Large intestine (tissue), 3 donors: Measurements from ENCODE around the gene MASP1. TPM values are rescaled to one million over a fixed set of nuclear protein-coding genes. Genes with fewer than 3 reads are reported as not detected.
"Not testable (repeated sequence)": the region's sequence is repeated elsewhere in the genome, so short reads cannot be mapped to it uniquely, and the experiment has no call there.

ENCODE experiments used
- DNase-seq, 2 donors: peaks; one replicate each; pipeline versions ENCODE4 v3.0.0 to v3.0.0-alpha.2; 2013
- H3K27ac ChIP-seq: one replicate; pipeline ENCODE4 v1.5.1; 2013; ENCODE audit warnings: low read length
- H3K27me3 ChIP-seq: 2 replicates; pipeline ENCODE4 v1.6.1; 2013; ENCODE audit warnings: low read length; ENCODE audit not compliant: control insufficient read depth, insufficient read depth
- H3K36me3 ChIP-seq: 2 replicates; pipeline ENCODE4 v1.6.1; 2013; ENCODE audit warnings: low read length; ENCODE audit not compliant: control insufficient read depth, insufficient read depth
- H3K4me1 ChIP-seq: one replicate; pipeline ENCODE4 v1.6.1; 2013; ENCODE audit warnings: low read length; ENCODE audit not compliant: control insufficient read depth, insufficient read depth
- H3K4me3 ChIP-seq: one replicate; pipeline ENCODE4 v1.5.1; 2013; ENCODE audit warnings: low read length
- H3K9me3 ChIP-seq: one replicate; pipeline ENCODE4 v1.6.1; 2013; ENCODE audit warnings: mild to moderate bottlenecking, low read depth, low read length, moderate library complexity; ENCODE audit not compliant: control insufficient read depth
- WGBS: methylation state at CpG from one replicate; pipeline ENCODE4 v1.1.5; 2013; ENCODE audit warnings: low lambda C conversion rate; ENCODE audit not compliant: insufficient coverage; 5-methylcytosine and 5-hydroxymethylcytosine counted together
- polyA plus RNA-seq: library from polyadenylated mRNA; unstranded; fragments of 120-200 nt; gene quantifications from one replicate; pipeline ENCODE4 v1.2.1, GENCODE V29; 2013

The MASP1 gene
- polyA plus RNA-seq, 1 donor = 56.6 TPM

DNA sequence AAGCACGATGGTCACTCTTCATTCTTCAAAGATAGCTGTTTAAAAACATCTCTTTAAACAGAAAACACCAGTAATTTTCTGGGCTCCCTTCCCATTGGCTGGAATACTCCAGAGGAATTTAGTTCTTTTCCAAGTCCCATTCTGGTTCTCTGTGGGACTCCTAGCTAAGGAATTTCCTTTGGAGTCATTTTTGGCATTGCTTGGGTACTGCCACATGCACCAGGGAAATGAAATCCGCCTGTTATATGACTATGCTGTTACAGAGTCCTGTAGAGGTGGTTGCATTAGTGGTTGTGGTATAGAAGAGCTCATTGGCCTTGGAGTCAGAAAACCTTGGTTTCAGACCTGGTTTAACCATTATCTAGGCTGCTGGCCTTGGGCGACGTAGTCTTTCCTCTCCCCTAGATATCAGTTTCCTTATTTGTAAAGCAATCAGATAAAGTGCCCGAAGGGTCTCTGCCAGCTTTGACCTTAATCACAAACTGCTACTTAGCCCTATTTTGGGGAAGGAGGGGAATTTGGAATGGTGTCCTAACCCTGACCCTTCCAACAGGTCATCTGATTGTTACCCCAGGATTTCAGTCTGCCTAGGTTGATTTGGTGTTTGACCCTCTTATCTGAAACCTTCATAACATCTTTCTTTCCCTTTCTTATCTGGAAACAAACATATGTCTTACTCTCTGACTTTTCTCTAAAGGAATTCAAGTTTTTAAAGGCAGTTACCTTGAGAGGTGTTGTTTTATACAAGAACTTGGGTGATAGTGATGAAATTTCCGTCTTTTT, 80.8 kb downstream of the MASP1 start:
- peak; percentile 30 to 43 for DNase-seq
- H3K4me3 ChIP-seq = no peak overlapping the region
- no peaks in the 10 kb centered on the region for H3K9me3 ChIP-seq
- peaks cover 24% of the 10 kb centered on the region for H3K4me1 ChIP-seq
- H3K36me3 ChIP-seq = no peaks in the 10 kb centered on the region
- WGBS = 0% methylated on average over 1 of the region's 6 CpGs
- H3K27ac ChIP-seq = peak overlapping the region; percentile 52
- no peaks in the 10 kb centered on the region for H3K27me3 ChIP-seq

DNA sequence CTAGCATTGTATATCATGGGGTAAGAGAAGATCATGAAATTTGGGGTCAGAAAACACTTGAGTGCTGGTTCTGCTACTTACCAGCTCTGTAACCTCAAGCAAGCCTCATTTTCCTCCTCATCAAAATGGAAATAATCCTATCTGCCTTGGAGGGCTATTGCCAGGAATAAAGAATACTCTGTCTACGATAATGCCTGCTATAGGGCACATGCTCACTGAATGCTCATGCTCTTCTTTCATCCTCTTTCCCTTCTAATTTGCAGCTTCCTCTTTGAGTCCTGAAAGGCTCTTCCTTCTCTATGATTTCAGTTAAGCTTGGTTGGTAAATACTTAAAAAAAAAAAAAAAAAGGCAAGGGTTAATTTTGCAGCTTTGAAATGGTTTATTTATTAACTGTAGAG, 81.4 kb downstream of the MASP1 start:
- Histone ChIP-seq H3K4me3 (no peak overlapping the region), H3K9me3 (no peaks in the 10 kb centered on the region), H3K36me3 (no peaks in the 10 kb centered on the region), H3K27ac (no peak overlapping the region), H3K4me1 (peaks cover 24% of the 10 kb centered on the region), H3K27me3 (no peaks in the 10 kb centered on the region)
- no peak for DNase-seq
- no CpG with 5 or more reads among the region's 1 CpG for WGBS

DNA sequence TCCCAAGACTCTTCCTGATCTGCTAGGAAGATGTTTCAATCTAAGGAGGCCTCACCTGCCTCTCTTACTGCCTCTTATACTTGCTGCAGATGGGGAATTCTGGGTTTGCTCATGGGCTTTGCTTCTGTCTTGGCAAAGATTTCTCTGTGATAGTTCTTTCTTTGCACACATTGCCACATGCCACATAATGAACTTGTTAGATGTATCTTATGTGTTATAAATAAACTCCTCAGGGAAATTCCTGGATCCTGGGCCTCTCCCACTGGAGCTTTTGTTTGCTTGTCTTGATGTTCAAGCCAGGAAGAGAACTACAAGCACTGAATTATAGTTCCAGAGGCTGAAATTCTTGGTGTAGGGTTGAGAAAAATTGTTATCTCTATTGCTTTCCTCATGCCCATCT, 82.0 kb downstream of the MASP1 start:
- Histone ChIP-seq H3K4me3 (no peak overlapping the region), H3K9me3 (no peaks in the 10 kb centered on the region), H3K36me3 (no peaks in the 10 kb centered on the region), H3K4me1 (peaks cover 24% of the 10 kb centered on the region), H3K27ac (no peak overlapping the region), H3K27me3 (no peaks in the 10 kb centered on the region)
- DNase-seq = no peak

DNA sequence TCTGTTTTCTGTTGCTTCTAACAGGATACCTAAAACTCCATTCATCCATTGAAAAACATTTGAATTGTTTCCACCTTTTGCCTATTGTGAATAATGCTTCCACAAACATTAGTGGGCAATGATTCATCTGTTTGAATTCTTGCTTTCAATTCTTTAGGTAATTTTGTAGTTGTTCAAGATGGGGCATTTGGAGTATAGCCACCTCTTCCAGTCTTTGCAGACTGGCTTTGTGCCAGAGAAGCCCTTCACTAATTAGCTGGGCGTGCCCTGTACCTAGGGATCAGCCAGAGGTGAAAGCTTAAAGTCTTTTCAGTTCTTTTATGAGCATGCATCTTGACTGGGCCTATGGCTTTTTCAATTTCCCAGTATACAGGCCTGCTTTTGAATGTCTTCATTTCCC, 83.4 kb downstream of the MASP1 start:
- no CpG with 5 or more reads among the region's 1 CpG for WGBS
- DNase-seq = peak in 1 of 2 donors; percentile 58
- Histone ChIP-seq H3K4me1 (peaks cover 24% of the 10 kb centered on the region), H3K36me3 (no peaks in the 10 kb centered on the region), H3K4me3 (no peak overlapping the region), H3K27ac (no peak overlapping the region), H3K9me3 (no peaks in the 10 kb centered on the region), H3K27me3 (no peaks in the 10 kb centered on the region)

DNA sequence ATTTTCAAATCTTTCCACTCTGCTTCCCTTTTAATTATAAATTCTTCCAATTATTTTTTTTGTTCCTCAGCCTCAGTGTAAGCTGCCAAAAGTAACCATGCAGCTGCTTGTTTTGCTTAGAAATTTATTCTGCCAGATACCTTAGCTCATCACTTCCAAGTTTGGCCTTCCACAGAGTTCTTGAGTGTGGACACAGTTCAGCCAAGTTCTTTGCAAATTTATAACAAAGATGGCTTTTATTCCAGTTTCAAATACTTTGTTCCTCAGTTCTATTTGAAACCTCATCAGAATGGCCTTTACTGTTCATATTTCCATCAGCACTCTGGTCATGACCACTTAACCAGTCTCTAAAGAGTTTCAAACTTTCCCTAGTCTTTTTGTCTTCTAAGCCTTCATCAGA, 83.9 kb downstream of the MASP1 start:
- no peaks in the 10 kb centered on the region for H3K9me3 ChIP-seq
- no peaks in the 10 kb centered on the region for H3K27me3 ChIP-seq
- no peak for DNase-seq
- H3K4me3 ChIP-seq = no peak overlapping the region
- peaks cover 24% of the 10 kb centered on the region for H3K4me1 ChIP-seq
- H3K27ac ChIP-seq = no peak overlapping the region
- H3K36me3 ChIP-seq = no peaks in the 10 kb centered on the region

DNA sequence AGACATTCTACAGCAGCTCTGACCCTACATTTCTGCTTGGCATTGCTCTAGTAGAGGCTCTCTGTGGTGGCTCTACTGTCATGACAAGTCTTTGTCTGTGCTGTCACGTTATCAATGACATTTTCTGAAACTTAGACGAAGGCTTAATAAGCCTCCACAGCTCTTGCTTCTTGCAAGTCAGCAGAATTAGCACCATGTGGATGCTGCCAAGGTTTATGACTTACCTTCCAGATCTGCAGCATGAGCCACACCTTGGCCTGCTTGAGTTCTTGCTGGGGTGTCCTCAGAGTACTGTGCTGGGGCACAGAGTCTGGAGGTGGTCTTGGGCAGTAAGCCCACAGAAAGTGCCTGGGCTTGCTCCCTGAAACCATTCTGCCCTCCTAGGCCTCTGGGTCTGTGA, 84.5 kb downstream of the MASP1 start:
- no peaks in the 10 kb centered on the region for H3K9me3 ChIP-seq
- no peaks in the 10 kb centered on the region for H3K36me3 ChIP-seq
- H3K27ac ChIP-seq = no peak overlapping the region
- no CpG with 5 or more reads among the region's 2 CpGs for WGBS
- H3K4me1 ChIP-seq = peaks cover 24% of the 10 kb centered on the region
- no peak for DNase-seq
- H3K4me3 ChIP-seq = no peak overlapping the region
- H3K27me3 ChIP-seq = no peaks in the 10 kb centered on the region

DNA sequence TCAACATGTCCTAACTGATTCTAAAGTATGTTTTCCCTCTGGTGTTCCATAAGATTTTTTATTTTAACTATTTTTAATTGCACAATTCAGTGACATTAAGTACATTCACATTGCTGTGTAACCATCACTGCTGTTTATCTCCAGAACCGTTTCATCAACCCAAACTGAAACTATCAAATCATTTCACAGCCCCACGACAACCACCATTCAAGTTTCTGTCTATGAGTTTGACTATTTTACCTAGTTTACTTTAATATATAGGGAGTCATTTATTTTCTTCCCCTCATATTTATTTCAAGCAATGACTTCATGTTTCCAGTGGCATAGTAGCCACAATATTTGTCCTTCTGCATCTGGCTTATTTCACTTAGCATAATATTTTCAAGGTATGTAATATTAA, 85.9 kb downstream of the MASP1 start:
- no CpG with 5 or more reads among the region's 2 CpGs for WGBS
- H3K4me3 ChIP-seq = no peak overlapping the region
- DNase-seq = no peak
- no peak overlapping the region for H3K27ac ChIP-seq
- no peaks in the 10 kb centered on the region for H3K36me3 ChIP-seq
- H3K4me1 ChIP-seq = peaks cover 21% of the 10 kb centered on the region
- no peaks in the 10 kb centered on the region for H3K27me3 ChIP-seq
- no peaks in the 10 kb centered on the region for H3K9me3 ChIP-seq

DNA sequence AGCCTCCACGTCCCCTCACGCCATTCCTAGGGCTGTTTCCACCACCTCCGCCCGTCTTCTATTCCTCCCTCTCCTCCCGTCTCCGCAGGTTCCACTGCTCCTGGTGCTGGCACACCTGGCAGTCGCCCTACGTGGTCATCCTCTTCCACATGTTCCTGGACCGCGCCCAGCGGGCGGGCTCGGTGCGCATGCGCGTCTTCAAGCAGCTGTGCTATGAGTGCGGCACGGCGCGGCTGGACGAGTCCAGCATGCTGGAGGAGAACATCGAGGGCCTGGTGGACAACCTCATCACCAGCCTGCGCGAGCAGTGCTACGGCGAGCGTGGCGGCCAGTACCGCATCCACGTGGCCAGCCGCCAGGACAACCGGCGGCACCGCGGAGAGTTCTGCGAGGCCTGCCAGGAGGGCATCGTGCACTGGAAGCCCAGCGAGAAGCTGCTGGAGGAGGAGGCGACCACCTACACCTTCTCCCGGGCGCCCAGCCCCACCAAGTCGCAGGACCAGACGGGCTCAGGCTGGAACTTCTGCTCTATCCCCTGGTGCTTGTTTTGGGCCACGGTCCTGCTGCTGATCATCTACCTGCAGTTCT, 92.0 kb downstream of the MASP1 start:
- not testable (repeated sequence) for H3K4me1 ChIP-seq, H3K9me3 ChIP-seq, H3K36me3 ChIP-seq, H3K27me3 ChIP-seq, H3K27ac ChIP-seq, DNase-seq, H3K4me3 ChIP-seq
- WGBS = 100% methylated on average over 2 of the region's 44 CpGs

DNA sequence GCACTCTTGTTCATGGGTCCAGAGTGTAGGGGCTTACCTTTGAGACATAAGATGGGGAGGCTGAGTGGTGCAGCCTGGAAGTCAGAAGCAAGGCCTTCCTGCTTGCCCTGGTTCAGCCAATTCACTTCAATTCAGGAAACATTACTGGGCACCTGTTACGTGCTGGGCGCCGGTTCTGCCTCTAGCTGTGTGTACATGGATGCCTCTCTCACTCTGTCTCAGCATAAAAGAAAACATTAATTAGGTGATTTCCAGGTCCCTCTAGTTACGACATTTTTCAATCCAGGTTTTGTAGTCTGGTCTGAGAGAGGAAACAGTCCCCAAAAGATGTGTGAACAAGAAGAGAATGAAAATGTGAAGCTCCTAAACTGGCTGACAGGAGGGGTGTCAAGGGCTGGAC, 93.0 kb downstream of the MASP1 start:
- no peak for DNase-seq
- 40% methylated on average over 1 of the region's 4 CpGs for WGBS
- H3K36me3 ChIP-seq = no peaks in the 10 kb centered on the region

DNA sequence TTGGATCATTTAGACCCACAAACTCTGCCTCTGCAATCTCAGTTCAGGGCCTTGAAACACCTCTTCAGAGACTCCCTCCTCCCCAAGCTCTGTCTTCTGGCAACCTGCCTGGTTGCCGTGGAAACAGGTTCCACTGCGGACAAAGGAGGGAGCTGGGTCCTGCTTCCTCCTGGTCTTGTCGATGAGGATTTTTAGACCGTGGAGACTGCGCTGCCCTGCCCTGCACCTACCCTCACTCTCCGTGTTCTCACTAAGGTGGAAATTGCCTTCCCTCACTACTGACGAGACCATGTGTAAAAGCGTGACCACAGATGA, 94.2 kb downstream of the MASP1 start, which contains the start of gene RTP1:
Gene RTP1, plus strand, starts transcription at position 152 of the 315 bp plus-strand sequence. Its CDS starts 30 bp downstream, at position 182.
- no peaks in the 10 kb centered on the region for H3K9me3 ChIP-seq
- no peak within 1 kb of the TSS for H3K27ac ChIP-seq
- no peak for DNase-seq
- no peak within 1 kb of the TSS for H3K4me3 ChIP-seq
- no peaks in the 10 kb centered on the region for H3K4me1 ChIP-seq
- no CpG with 5 or more reads among the region's 8 CpGs for WGBS
- no peaks in the 10 kb centered on the region for H3K36me3 ChIP-seq
- no peaks in the 10 kb centered on the region for H3K27me3 ChIP-seq

More for the DNA sequence above, 93.0 kb downstream of the MASP1 start:
- Histone ChIP-seq H3K4me1 (no peaks in the 10 kb centered on the region), H3K4me3 (no peak overlapping the region), H3K9me3 (no peaks in the 10 kb centered on the region), H3K27ac (no peak overlapping the region), H3K27me3 (no peaks in the 10 kb centered on the region)
